Hematopoietic multipotent progenitor cell treated with erythropoietin and hydrocortisone succinate and interleukin-3 and kit ligand, for 17 days (in vitro differentiated cells): ENCODE results near the gene GABBR2.
"Not testable (repeated sequence)": the region's sequence is repeated elsewhere in the genome, so short reads cannot be mapped to it uniquely, and the experiment has no call there.

Experiments used
- DNase-seq: peaks from one replicate; pipeline ENCODE4 v3.0.0-alpha.2; 2015; ENCODE audit warnings: low spot score

The GABBR2 gene

DNA sequence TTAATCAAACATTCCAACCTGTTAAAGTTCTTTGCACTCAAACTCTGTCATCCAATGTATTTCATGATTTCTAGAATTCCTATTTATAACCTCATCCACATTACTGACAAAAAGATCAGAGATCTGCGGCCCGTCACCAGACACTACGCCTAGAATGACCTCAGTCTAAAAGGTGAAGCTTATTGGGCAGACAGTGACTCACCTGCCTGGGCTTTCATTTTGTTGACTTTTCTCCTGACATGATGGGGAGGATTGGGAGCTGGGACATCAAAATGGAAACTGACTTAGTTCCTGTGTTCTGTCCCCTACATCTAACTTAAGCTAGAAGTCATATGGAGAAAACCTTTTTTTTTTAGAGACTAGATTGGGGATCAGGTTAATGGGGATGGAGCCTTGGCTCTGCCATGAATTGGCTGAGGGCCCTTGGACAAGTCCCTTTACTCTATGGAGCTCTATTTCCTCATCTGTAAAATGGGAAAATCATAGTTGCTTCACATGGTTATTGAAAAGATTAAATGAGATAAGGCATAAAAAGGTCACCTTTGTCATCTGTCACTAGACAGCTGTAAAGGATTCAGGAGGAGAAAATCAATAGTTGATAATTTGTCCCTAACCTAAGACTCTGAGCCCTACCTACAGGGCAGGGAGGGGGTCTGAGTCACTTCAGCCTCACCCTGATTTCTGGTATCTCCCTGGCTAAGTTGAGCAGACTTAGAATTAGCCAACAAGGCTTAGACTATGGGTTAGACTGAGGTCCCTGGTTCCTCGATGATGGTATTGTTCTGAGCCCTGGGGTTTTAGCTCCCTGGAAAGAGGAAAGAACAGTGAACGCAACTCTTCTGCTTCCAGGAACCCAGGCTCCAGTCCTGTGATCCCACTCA lies 228.5 kb downstream of the GABBR2 start:
- DNase-seq = no peak

DNA sequence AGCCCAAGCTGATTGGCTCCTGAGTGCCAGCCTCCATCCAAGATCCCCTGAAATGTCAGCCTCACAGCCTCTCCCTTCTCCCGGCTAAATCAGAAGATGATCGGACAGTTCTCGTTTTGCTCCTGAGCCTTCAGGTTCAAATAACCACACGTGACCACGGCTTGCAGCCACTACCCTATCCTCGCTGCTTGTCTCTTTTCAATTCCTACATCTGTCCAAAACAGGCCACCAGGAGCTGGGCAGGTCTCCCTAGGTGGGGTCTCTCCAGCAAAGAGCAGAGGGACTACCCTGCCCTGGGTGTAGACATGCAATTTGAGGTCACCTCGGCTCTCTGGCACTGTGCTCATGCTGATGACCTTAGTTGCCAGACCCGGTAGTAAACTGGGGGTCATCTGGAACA lies 229.3 kb downstream of the GABBR2 start:
- no peak for DNase-seq

DNA sequence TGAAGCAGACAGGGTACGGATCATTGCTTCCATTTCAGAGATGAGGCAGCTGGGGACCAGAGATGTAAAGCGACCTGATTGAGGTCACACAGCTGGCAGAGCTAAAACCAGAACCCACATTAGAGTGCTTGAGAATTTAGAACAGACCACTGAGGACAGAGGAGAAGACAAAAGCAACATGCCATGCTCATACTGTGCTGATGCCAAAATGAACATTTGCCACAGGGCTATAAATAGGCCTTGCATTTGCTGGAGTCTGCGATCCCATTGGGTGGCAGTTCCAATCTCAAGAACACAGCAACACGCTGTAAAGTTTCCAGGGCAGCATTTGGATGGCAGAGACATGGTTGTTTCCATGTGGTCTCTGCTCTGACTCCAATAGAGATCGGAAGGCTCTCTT lies 230.9 kb downstream of the GABBR2 start:
- DNase-seq = no peak

DNA sequence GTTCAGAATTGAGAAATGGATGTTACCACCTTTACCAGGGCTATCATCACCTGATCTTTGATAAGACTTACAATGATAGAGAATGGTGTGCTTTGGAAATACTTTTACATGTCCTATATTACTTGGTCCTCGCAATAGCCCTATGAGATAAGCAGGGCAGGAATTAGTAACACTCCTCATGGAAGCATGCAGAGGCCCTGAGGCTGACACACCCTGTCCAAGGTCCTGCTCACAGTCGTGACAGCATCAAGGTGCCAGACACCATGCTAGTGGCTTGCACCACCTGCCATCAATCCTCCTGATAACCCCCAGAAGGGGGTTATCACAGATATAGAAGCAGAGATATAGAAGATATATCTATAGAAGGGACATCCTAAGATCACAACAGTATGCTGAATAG lies 236.5 kb downstream of the GABBR2 start:
- DNase-seq = no peak

DNA sequence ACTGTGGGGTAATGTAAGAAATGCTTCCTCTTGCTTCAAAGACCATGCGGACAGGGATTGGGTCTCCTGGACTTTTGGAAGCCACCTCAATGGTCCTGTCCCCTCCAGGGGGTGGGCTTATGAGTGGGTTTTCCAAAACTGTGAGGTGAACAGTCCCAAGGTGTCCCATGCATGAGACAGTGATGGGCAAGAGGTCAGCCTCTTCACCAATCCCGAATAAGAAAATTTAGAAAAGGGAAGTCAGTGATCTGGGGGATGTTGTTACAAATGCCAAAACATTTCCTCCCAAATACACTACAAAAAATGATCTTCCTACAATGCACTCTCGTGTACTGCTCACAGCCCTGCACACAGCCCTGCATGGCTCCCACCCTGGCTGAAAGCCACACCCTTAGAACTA lies 237.6 kb downstream of the GABBR2 start:
- DNase-seq = no peak

DNA sequence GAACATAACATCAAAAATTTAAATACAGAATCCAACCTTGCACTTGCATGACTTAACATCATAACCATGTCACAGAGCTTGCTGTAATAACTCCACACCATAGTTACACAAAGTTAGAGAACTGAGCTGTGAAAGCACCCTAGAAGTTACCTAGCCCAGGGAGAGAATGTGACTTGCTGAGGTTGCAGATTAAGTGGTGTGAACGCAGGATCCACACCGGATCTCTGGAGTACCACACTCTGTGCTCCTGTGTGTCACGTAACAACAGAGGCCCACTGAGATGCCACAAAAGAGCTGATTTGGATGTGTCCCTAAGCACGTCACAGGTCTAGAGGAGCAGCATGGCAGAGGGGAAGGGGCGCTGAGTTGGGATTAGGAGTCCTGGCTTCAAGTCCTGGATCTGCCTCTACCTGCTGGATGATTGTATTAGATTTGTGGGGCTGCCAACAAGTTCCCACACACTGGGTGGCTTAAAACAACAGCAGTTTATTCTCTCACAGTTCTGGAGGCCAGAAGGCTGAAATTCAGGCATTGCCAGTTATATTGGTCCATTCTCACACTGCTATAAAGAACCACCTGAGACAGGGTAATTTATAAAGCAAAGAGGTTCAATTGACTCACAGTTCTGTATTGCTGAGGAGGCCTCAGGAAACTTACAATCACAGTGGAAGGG lies 240.0 kb downstream of the GABBR2 start:
- DNase-seq = no peak

DNA sequence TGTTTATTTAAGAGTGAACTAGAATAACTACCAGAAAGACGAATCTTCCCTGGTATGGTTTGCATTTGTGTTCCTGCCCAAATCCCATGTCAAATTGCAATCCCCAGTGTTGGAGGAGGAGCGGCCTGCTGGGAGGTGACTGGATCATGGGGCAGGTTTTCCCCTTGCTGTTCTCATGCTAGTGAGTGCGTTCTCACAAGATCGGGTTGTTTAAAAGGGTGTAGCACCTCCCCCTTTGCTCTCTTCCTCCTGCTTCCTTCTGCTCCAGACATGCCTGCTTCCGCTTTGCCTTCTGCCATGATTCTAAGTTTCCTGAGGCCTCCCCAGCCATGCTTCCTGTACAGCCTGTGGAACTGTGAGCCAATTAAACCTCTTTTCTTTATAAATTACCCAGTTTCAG lies 242.9 kb downstream of the GABBR2 start:
- DNase-seq = no peak

DNA sequence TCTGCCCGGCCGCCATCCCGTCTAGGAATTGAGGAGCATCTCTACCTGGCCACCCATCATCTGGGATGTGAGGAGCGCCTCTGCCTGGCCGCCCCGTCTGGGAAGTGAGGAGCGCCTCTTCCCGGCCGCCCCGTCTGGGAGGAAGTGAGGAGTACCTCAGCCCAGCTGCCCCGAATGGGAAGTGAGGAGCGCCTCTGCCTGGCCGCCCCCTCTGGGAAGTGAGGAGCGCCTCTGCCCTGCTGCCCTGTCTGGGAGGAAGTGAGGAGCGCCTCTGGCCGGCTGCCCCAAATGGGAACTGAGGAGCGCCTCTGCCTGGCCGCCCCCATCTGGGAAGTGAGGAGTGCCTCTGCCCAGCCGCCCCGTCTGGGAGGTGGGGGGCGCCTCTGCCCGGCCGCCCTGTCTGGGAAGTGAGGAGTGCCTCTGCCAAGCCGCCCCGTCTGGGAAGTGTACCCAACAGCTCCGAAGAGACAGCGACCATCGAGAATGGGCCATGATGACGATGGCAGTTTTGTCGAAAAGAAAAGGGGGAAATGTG lies 244.5 kb downstream of the GABBR2 start:
- DNase-seq = not testable (repeated sequence)

DNA sequence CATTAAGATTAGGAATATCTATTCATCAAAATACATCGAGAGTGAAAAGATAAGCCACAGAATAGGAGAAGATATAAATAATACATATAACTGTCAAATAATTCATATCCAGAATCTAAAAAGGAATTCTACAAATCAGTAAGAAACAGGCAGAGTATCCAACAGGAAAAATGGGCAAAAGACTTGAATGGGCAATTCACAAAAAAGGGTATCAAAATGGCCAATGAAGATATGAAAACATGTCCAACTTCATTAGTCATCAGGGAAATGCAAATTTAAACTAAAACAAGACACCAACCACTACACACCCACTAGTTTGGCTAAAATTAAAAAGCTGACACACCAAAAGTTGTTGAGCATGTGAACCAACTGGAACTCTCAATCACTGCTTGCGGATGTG lies 246.4 kb downstream of the GABBR2 start:
- no peak for DNase-seq

DNA sequence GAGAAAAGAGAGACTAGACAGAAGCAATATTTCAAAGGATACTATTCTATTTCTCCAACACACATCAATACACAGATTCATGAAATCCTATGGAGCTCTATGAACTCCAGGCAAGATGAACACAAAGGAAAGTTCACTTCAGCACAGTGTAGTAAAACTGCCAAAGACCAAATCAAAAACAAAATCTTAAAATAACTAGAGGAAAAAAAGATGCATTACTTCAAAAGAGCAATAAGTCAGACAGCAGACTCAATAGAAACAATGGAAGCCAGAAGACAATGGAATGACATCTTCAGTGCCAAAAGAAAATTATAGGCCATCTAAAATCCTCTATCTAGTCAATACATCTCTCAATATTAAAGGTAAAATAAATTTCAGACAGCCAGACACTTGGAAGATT lies 248.0 kb downstream of the GABBR2 start:
- DNase-seq = no peak

DNA sequence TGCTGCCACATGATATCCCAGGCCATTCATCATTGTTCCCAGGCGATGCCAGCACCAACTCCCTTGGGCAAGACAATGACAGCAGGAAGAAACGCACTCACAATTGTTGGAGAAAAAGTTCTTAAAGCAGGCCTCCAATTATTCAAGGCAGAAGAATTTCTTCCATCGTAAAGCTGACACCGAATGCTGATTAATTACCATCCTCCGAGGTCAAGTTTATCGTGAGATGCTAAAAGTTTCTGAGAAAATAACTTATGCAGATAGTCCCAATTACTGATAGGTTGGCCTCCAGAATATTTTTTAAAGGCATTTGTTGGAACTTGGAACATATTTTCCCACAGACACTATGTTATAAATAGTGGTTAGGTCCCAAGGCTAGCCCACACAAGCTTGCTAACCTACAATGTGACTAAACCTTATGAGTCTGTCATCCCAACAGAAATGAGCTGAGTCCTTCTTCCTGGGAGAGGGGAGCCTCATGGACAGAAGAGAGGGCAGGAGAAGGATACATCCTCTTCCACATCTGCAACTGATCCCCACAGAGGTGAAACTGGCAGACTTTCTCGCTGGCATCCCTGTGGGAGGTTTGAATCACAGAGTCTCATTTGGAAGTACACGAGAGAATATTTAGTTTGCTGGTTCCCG lies 250.9 kb downstream of the GABBR2 start:
- no peak for DNase-seq

DNA sequence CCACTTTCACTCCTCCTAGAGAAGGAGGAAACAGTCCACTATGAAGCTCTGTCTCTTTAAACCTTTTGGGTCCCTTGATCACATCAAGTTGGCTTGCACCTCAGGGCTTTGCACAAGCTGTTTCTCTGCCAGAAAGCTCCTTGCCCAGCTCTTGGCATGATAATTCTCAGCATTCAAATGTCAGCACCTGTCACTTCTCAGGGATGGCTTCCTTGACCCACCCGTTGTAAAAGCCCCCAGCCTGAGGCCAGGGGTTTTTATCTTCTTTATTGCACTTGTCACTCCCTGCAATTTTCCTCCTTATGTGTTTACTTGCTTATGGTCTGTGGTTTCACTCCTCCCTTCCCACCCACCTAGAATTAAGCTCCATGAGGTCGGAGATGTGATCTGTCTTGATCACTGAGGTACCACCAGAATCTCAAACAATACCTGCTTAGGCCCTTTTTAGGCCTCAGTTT lies 252.6 kb downstream of the GABBR2 start:
- DNase-seq = no peak

DNA sequence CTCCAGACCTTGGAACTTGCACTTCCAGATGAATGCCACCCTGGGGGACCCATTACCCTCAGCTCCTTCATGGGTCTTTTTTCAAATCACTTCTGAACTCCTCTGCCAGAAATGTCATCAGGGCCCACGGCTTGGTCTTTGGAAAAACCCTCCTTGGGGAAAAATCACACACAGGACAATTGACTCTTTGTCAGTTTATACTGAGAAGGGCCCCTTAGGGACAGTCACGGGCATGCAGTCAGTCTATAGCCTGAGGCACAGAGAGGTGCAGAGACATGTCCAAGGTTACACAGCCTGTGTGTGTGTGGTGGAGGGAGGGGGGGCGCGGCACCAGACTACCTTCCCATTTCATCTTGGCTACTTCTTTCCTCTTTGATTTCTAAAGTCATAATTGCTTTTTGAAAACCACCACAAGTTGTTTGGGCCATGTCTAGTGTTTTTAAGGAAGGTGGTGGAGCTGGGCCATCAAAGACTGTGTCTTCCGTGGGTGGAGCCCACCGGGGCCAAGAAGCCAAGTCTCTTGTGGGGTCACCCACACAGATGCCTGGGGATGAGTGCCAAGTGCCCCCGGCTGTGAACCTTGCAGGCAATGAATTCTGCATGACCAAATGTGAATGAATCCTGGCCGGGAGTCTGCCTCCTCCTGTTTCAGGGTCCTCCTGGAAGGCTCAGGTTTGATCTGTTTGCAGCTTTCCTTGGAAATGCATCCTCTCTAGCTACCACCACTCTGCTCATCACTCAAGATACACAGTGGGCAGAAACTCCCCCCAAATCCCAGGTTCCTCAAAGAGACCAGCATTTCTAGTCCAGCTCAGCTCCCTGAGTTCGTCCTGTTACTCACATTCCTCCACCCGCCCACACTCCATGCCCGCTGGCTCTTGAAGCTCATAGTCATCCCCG lies 253.2 kb downstream of the GABBR2 start:
- no peak for DNase-seq

DNA sequence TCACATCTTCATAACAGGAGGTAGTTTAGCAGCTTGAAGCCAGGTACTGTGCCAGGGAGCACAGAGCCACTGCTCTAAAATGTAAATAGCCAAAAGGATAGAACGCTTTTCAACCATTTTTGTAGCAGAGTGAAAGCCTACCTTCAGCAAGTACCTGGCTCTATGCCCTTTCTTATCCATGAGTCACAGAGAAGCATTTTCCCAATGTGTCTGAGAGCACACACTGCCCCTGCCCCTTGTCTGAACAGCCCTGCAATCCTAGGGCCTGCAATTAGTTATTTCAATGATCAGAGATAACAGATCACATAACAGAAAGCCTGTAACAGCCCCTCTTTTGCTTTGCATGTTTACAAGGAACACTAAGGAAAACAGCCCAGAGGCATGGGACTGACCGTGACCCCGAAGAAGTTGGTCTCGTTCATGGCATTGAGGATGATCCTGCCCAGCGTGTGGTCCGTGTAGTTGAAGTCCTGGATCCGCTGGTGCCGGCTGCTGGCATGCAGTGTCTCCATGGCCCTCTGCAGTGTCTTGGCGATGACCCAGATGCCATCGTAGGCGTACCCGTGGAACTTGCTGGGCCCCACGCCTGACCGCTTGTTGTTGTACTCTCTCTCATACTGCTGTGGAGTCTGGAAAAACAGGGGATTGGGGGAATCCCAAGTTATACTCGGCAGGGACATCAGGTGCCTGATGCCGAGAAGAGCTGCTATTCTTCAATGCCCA lies 255.0 kb downstream of the GABBR2 start:
- no peak for DNase-seq

DNA sequence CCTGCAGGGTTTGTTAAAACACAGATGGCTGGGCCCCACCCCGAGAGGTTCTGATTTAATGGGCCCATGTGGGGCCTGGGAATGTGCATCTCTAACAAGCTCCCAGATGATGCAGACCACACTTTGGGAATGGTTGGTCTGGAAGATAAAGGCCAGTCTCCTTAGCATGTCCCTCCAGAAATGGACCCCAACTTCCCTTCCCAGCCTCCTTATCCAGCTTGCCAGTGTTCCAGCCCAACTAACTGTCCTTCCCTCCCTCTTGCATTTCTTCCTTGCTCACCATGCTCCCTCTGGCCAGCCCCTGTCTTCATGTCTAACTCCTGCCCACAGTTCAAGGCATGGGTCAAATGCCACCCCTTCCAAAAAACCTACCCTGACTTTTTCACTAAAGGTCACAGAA lies 257.2 kb downstream of the GABBR2 start:
- DNase-seq = no peak

DNA sequence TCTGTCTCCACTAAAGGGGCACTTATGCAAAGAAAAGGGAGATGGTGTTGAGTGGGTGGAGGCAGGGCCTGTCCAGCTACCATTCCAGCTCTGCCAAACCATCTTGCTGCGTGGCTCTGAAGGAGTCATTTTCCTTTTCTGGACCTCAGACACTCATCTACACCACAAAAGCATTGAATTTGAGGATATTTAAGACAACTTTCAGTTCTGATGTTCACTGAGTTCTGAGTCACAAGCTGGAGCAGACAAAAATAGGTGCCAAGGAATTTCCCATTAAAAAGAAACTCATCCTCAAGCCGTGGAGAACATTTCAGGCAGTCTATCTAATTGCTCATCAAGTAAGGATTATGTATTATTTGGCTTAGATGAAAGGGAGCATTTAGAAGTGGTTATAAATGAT lies 258.2 kb downstream of the GABBR2 start:
- no peak for DNase-seq

DNA sequence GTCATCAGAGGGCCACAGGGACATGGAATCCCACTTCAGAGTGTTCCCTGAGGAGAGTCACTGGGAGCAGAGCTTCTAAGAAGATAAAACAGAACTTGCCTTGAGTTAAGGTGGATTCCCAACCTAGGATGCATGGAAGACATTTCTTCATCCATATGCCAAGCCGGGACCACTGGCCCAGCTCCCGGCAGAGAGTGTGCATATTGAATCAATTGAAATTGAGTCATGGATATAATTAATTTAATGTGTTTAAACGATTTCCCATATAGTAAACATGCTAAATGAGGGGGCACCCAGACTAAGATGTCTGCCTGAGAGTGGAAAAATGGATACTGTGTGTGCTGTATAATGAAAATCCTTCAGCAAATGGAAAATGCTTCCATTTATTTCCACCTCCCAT lies 258.9 kb downstream of the GABBR2 start:
- DNase-seq = no peak

DNA sequence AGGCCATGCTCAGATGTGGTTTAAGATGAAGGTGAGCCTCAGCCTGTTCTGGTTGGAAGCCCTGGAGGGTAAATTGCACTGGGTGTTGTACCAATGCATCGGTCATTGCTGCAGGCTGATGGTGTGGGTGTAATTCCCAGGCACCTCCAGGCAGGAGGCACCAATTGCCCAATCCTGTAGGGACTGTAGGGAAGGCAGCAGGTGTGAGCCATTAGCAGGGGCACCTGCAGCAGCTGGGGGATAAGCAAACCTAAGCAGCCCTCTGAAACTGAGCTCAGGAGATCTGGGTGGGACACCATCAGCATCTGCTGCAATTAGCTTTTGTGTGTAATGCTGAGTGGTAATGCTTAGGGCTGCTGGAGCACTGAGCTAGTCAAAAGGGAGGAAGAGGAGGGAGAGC lies 263.2 kb downstream of the GABBR2 start:
- DNase-seq = no peak

DNA sequence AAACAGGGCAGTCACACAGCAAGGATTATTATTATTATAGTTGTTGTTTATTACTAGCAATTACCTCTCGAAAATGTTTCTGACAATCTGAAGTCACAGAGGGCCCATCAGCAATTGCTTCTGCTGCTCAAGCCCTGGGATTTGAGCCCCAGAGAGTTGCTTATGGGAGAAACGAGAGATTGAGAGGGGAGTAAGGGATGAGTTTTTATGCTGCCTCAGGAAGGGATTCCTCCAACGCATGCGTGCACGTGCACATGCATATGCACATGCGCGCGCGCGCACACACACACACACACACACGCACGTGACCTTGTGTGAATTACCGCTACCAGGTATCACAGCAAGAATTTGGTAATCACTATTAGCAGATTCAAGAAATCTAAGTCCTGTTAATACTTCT lies 264.1 kb downstream of the GABBR2 start:
- no peak for DNase-seq

DNA sequence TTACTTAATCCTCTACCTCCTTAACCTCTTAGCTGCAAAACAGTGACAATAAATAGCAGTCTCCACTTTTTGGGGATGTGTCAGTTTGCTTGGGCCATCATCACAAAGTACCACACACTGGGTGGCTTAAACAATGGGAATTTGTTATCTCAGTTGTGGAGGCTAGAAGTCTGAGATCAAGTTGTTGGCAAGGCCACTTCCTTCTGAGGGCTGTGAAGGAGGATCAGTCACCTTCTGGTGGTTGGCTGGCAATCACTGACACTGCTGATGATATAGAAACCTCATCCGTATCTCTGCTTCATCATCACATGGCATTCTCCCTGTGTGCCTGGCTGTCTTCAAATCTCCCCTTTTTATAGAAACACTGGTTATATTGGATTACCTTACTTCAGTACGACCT lies 266.2 kb downstream of the GABBR2 start:
- no peak for DNase-seq

DNA sequence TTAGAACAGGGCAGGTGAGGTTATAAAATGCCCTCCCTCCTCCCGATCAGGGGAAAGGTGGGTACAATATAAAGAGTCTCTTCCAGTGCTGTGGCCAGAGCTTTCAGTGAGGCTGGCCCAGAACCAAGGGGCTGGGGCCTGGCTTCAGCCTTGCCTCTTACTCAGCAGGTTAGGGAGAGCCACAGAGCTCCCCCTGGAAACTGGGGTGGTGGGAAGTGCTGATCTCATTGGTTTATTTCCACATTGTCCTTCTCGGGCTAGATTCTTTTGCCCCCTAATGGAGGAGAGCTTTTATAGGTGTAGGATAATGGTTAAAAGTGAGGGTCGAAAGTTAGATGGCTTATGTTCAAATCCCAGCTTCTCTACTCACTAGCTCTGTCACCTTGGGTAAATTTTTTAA lies 266.6 kb downstream of the GABBR2 start:
- no peak for DNase-seq
